GM18519 (cell line): ENCODE results near the gene CHGA.

Experiments
- ATAC-seq: cut with Tn5 transposase; IDR thresholded peaks from one replicate; pipeline ENCODE4 v1.9.1; 2021; ENCODE audit warnings: mild to moderate bottlenecking, moderate library complexity; ENCODE audit not compliant: unreplicated experiment, low FRiP score

The CHGA gene

DNA sequence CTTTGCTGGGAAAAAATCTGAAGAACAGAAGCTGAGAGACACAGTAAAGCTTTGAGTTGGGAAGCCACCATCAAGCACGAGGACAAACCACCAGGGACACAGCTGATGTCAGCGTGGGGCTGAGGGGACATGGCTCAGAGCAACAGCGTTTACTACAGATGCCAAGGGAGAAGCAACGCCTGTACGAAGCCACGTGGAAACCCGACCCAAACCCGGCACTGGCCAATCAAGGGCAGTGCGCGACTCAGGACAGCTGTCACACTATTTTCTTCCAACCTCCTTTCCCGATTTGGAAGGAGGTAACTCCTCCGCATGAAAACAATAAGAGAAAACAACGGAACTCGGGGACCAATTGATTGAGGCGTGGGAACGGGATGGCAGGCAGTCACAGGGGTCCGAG, 20.2 kb upstream of the CHGA start:
- ATAC-seq: no peak

- no peak for ATAC-seq
These were observed 19.6 kb upstream of the CHGA start for GRCh38 chr14:92903359-92903758.

- no peak for ATAC-seq
These were observed 17.3 kb upstream of the CHGA start for GRCh38 chr14:92905667-92906066.

GRCh38 chr14:92906420-92906819, 16.5 kb upstream of the CHGA start:
- ATAC-seq: no peak

- ATAC-seq: no peak
These were observed 16.1 kb upstream of the CHGA start for GRCh38 chr14:92906823-92907222.

DNA sequence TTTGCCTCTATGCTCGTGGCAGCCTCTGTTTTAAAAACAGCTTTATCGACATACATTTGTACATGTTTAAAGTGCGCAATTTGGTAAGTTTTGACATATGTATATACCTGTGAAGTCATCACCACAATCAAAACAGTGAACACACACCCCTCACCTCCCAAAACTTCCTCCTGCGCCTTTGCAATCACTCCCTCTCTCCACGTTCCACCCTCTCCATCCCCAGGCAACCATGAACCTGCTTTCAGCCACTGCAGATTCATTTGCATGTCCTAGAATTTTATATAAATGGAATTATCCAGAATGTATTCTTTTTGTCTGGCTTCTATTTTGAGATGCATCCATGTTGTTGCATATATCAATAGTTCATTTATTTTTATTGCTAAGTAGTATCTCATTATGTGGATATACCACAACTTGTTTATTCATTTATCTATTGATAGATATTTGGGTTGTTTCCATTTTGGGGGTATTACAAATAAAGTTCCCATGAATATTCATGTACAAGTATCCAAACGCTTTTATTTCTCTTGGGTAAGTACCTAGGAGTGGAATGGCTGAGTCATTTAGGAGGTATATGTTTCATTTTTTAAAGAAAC, 15.5 kb upstream of the CHGA start:
- no peak for ATAC-seq

- no peak for ATAC-seq
These were observed 8.8 kb upstream of the CHGA start for GRCh38 chr14:92914087-92914656.

- no peak for ATAC-seq
These were observed 6.7 kb upstream of the CHGA start for GRCh38 chr14:92916201-92916600.

DNA sequence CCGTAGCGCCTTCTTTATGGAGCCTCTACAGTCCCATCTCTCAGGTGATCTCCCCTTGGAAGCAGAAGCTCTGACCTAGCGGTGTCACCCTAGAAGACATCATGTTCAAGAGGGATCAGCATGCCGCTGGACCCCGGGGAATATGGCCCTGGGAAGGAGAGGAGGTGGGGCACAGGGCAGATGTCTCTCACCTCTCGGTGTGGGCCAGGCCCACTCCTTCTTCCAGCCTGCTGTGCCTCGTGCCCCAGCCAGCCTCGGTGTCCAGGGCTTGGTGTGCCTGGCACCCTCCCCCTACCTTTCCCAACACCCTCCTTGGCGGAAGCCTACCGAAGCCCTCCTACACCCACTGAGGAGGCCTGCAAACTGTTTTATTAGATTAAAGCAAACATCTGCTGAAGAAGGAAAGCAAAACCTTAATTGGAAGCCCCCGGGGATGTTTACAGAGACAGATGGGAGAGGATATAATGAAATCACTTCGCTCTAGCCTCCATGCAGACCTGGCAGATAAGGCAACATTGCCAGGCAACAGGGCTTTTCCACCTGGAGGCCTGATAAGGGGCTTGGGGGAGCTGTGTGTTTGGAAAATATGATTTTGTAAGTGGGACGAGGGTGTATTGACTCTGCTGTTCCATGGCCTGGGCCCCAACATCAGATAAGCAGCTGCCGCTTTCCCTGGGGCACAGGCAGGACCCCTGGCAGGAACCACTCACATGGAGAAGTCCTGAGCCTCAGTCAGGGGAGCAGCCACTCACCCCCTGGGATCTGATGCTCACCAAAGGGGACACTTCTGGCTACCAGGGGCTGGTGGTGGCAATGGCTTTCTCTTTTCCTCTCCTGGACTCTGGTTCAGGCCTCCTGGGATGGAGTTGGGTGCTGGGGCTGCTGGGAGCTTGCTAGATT, 5.7 kb upstream of the CHGA start:
- no peak for ATAC-seq

DNA sequence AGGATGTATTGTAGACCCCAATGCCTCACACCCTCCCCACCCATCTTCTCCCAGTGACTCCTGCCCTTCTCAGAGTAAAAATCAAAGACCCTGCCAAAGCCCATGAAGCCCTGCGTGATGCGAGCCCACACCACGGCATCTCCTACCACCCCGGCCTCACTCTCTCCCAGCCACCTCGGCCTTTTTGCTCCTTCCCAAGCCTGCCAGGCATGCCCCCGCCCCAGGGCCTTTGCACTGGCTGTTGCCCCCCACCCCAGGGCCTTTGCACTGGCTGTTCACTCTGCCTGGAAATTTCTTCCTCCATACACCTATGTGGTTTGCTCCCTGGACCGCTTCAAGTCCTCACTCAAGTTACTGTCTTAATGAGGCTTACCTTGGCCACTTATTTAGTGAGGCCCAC, 5.0 kb upstream of the CHGA start:
- no peak for ATAC-seq

GRCh38 chr14:92920001-92920400, 2.9 kb upstream of the CHGA start:
- ATAC-seq: no peak

DNA sequence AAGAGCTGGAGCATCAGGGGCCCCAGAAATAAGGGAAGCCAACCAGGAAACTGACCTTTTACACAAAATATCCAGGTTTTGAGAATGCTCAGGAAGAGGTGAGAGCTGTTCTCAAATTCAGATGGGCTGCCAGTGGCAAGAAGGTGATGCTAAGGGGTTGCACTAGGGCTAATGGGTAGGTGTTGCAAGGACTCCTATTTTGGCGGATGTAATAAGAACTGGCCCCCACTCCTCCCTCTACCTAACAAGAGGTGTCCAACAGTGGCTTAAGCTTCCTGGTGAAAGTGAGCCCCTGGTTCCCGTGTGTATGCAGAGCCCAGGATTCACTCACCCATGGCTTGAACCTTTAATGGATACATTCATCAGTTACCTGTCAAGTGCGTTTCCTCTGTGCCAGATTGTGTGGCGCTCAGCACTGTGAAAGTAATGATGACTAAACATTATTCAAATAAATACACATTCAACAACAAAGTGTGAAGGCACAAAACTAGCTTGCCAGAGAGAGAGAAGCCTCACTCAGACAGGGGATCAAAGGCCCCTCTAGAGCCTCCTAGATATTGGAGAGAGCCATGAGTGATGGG, 705 bp upstream of the CHGA start:
- ATAC-seq: no peak

GRCh38 chr14:92923744-92924103, 774 bp downstream of the CHGA start:
- ATAC-seq: no peak

GRCh38 chr14:92924247-92924646, 1.3 kb downstream of the CHGA start:
- ATAC-seq: no peak

DNA sequence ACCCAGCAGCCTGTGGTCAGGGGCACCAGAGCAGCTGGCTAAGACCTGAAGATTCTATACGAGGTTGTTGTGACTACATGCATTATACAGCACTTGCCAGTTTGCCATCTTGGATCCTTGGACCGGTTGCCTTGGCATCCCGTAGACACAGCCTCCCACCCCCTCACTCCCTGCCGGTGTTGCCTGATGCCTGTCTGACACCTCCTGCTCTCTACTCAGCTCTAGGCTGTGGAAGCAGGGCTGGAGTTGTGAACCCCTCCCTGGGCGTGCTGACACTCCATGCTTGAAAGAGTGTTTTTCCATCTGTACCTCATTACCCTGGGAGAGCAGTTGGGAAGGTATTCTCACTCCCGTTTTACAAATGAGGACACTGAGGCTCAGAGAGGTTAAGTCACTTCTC, 2.5 kb downstream of the CHGA start:
- ATAC-seq: no peak

GRCh38 chr14:92926180-92926845, 3.4 kb downstream of the CHGA start:
- no peak for ATAC-seq

GRCh38 chr14:92926931-92927330, 4.0 kb downstream of the CHGA start:
- no peak for ATAC-seq

- ATAC-seq: no peak
These were observed 4.7 kb downstream of the CHGA start for GRCh38 chr14:92927349-92928257.

GRCh38 chr14:92928258-92928629, 5.3 kb downstream of the CHGA start:
- no peak for ATAC-seq
